Small intestine (tissue), 7 donors: Measurements from ENCODE around the gene ENG. TPM values are rescaled to one million over a fixed set of nuclear protein-coding genes. Genes with fewer than 3 reads are reported as not detected.

Experiments
- DNase-seq, 2 donors: peaks; one replicate each; pipeline versions ENCODE4 v3.0.0 to v3.0.0-alpha.2; 2013
- FAIRE-seq: peaks from 2 replicates; lab custom pipeline; 2012; peaks lifted over from hg19 to GRCh38; lab: Jason Lieb, UNC
- H3K27ac ChIP-seq, 3 donors: one replicate each; pipeline ENCODE4 v1.5.1; 2013; ENCODE audit warnings: low read length in 2 of 3, mild to moderate bottlenecking in 2 of 3, control low read depth in 1 of 3, inconsistent platforms in 1 of 3, low read depth in 1 of 3, moderate library complexity in 1 of 3
- H3K27me3 ChIP-seq, 3 donors: one replicate each; pipeline ENCODE4 v1.6.1; 2013; ENCODE audit warnings: low read length in 3 of 3, inconsistent platforms in 1 of 3; ENCODE audit not compliant: control insufficient read depth in 3 of 3, insufficient read depth in 3 of 3
- H3K36me3 ChIP-seq, 3 donors: one replicate each; pipeline ENCODE4 v1.6.1; 2013; ENCODE audit warnings: low read length in 3 of 3, inconsistent platforms in 1 of 3, low read depth in 1 of 3, mild to moderate bottlenecking in 1 of 3, moderate library complexity in 1 of 3; ENCODE audit not compliant: control insufficient read depth in 3 of 3, insufficient read depth in 2 of 3
- H3K4me1 ChIP-seq, 3 donors: one replicate each; pipeline ENCODE4 v1.6.1; 2013; ENCODE audit warnings: low read length in 2 of 3, inconsistent platforms in 1 of 3, low read depth in 1 of 3, mild to moderate bottlenecking in 1 of 3, moderate library complexity in 1 of 3; ENCODE audit not compliant: control insufficient read depth in 3 of 3, insufficient read depth in 2 of 3
- H3K4me3 ChIP-seq, 3 donors: one replicate each; pipeline ENCODE4 v1.5.1; 2013; ENCODE audit warnings: low read length in 3 of 3, control low read depth in 1 of 3, inconsistent platforms in 1 of 3, low read depth in 1 of 3, mild to moderate bottlenecking in 1 of 3, moderate library complexity in 1 of 3
- H3K9me3 ChIP-seq, 2 donors: one replicate each; pipeline ENCODE4 v1.6.1; 2013; ENCODE audit warnings: low read depth in 1 of 2, low read length in 1 of 2; ENCODE audit not compliant: control insufficient read depth in 2 of 2, insufficient read depth in 1 of 2
- WGBS, 3 donors: extraction: QIAGEN DNeasy Blood & Tissue Kit; methylation state at CpG; one replicate each; pipeline ENCODE4 v1.1.7; 2013; 5-methylcytosine and 5-hydroxymethylcytosine counted together
- polyA plus RNA-seq, 4 donors: library from polyadenylated mRNA; stranded (reverse) in 3 of 4; unstranded in 1 of 4; fragments of 200-250 nt in 3 of 4; fragments of 120-200 nt in 1 of 4; gene quantifications; one replicate each; pipeline versions ENCODE4 v1.2.1 to v1.2.3, GENCODE V29; 2013
- donor health status: healthy with polysubstance abuse.
- donor health status: control.
- donor health status: control.
- donor health status: Bipolar disorder and iron deficiency.
- donor health status: healthy.

The ENG gene
- polyA plus RNA-seq, 4 donors = 3.1 to 84.0 (median 11.8) TPM

GRCh38 chr9:127767909-127768331 lies 86.5 kb downstream of the ENG start:
- 47 to 56% (median 55%) methylated on average over 13 of the region's 13 CpGs for WGBS, 3 donors
- DNase-seq (no peak), FAIRE-seq (no peak)
- no peaks in the 10 kb centered on the region for H3K9me3 ChIP-seq
- peaks cover 0 to 29% (median 0%) of the 10 kb centered on the region in 3 donors for H3K27me3 ChIP-seq
- H3K4me3 ChIP-seq = no peak overlapping the region
- H3K4me1 ChIP-seq = peaks cover 0 to 16% (median 2%) of the 10 kb centered on the region in 3 donors
- peak overlapping the region; percentile 13 to 71 (median 36) for H3K27ac ChIP-seq
- no peaks in the 10 kb centered on the region for H3K36me3 ChIP-seq

- 51 to 64% (median 58%) methylated on average over 3 of the region's 3 CpGs for WGBS, 3 donors
- H3K4me3 ChIP-seq = no peak overlapping the region
- no peak for DNase-seq
- H3K36me3 ChIP-seq = no peaks in the 10 kb centered on the region
- peaks cover 0 to 34% (median 0%) of the 10 kb centered on the region in 3 donors for H3K27me3 ChIP-seq
- no peak for FAIRE-seq
- peaks cover 0 to 16% (median 2%) of the 10 kb centered on the region in 3 donors for H3K4me1 ChIP-seq
- H3K27ac ChIP-seq = peak overlapping the region in 2 of 3 donors; percentile 1 to 71
- H3K9me3 ChIP-seq = no peaks in the 10 kb centered on the region
Observed at GRCh38 chr9:127767410-127767809, 87.0 kb downstream of the ENG start.

- DNase-seq (no peak), FAIRE-seq (no peak)
- H3K27ac ChIP-seq = peak overlapping the region in 1 of 3 donors; percentile 18
- peaks cover 0 to 45% (median 0%) of the 10 kb centered on the region in 3 donors for H3K27me3 ChIP-seq
- H3K9me3 ChIP-seq = no peaks in the 10 kb centered on the region
- H3K4me1 ChIP-seq = peaks cover 0 to 4% (median 0%) of the 10 kb centered on the region in 3 donors
- 75 to 88% (median 82%) methylated on average over 1 of the region's 1 CpG for WGBS, 3 donors
- H3K36me3 ChIP-seq = peaks cover 0 to 2% (median 0%) of the 10 kb centered on the region in 3 donors
- no peak overlapping the region for H3K4me3 ChIP-seq
Observed at GRCh38 chr9:127765418-127765817, 89.0 kb downstream of the ENG start.

Other genes with a start within 250 kb of the ENG start
- 10 to 100 TPM in 2 of 4 donors, 1 to 10 TPM in 1, under 1 TPM in 1; 0.89 to 16.4 (median 8.1) TPM for gene STXBP1, start 242.4 kb downstream of the ENG start, polyA plus RNA-seq
- under 1 TPM in 2 of 4 donors, not detected in 2; 0.12 to 0.84 TPM for gene CFAP157, start 147.7 kb downstream of the ENG start, polyA plus RNA-seq
- 10 to 100 TPM in 2 of 4 donors, 1 to 10 TPM in 2; 3.4 to 16.8 (median 10.9) TPM for gene PTRH1, start 139.0 kb downstream of the ENG start, polyA plus RNA-seq
- under 1 TPM in 2 of 4 donors, not detected in 2; 0.01 to 0.03 TPM for gene TTC16, start 138.6 kb downstream of the ENG start, polyA plus RNA-seq
- 10 to 100 TPM; 13.2 to 24.0 (median 21.1) TPM for gene TOR2A, start 119.4 kb downstream of the ENG start, polyA plus RNA-seq
- gene SH2D3C, start 76.0 kb downstream of the ENG start, polyA plus RNA-seq = 10 to 100 TPM in 1 of 4 donors, 1 to 10 TPM in 2, under 1 TPM in 1; 0.67 to 12.6 (median 4.4) TPM
- 10 to 100 TPM; 34.0 to 47.2 (median 34.6) TPM for gene CDK9, start 68.6 kb downstream of the ENG start, polyA plus RNA-seq
- 10 to 100 TPM; 24.4 to 45.8 (median 30.6) TPM for gene FPGS, start 51.8 kb downstream of the ENG start, polyA plus RNA-seq
- gene AK1, start 23.0 kb upstream of the ENG start, polyA plus RNA-seq = 10 to 100 TPM; 11.6 to 60.6 (median 51.7) TPM
- 10 to 100 TPM in 2 of 4 donors, 1 to 10 TPM in 2; 2.2 to 31.8 (median 11.8) TPM for gene ST6GALNAC6, start 44.9 kb upstream of the ENG start, polyA plus RNA-seq
- 10 to 100 TPM in 3 of 4 donors, 1 to 10 TPM in 1; 9.1 to 34.7 (median 22.5) TPM for gene ST6GALNAC4, start 62.4 kb upstream of the ENG start, polyA plus RNA-seq
- under 1 TPM in 3 of 4 donors, not detected in 1; 0.40 to 0.81 (median 0.60) TPM for gene PIP5KL1, start 76.1 kb upstream of the ENG start, polyA plus RNA-seq
- gene DPM2, start 83.2 kb upstream of the ENG start, polyA plus RNA-seq = 10 to 100 TPM; 23.2 to 46.0 (median 35.4) TPM
- 100 to 1,000 TPM in 1 of 4 donors, 10 to 100 TPM in 3; 43.9 to 123 (median 58.9) TPM for gene EEIG1, start 126.3 kb upstream of the ENG start, polyA plus RNA-seq
- 1 to 10 TPM; 8.1 to 10.0 (median 9.0) TPM for gene NAIF1, start 212.7 kb upstream of the ENG start, polyA plus RNA-seq
- gene SLC25A25, start 213.6 kb upstream of the ENG start, polyA plus RNA-seq = 10 to 100 TPM; 15.5 to 26.2 (median 20.1) TPM